ENCODE measurements around the gene THAP11. TPM values are rescaled to one million over a fixed set of nuclear protein-coding genes. Genes with fewer than 3 reads are reported as not detected.
A peak's percentile ranks its signal among the peaks of the same experiment; 100 is the strongest.

The THAP11 gene
- total and polyA plus RNA-seq, 10 donors, result 19.9 to 80.7 (median 31.9) TPM

DNA sequence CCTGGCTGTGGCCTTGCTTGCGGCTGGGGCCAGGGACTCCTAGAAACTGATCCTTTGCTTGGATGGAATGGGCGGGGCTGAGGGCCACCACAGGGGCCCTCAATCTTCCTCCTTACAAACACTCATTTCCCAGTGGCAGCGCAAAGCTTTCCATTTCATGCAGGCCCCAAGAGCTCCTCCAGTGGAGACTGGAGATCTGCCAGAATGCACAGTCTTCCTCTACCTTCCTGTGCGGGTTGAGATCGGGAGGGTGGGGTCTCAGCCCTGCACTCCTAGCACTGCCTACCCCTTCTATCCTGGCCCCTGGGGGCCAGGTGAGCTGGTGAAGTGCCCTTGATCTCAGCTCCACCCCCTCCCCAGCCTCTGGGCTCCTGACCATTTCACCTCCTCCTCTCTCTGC, 44.3 kb downstream of the THAP11 start:
- intact Hi-C loops (cut with DNase I; ENCODE audit: low total_unique reads), result no loop called here
- peaks cover 0 to 65% (median 52%) of the 10 kb centered on the region in 6 donors for H3K36me3 ChIP-seq
- TF ChIP-seq, protein P1, sequence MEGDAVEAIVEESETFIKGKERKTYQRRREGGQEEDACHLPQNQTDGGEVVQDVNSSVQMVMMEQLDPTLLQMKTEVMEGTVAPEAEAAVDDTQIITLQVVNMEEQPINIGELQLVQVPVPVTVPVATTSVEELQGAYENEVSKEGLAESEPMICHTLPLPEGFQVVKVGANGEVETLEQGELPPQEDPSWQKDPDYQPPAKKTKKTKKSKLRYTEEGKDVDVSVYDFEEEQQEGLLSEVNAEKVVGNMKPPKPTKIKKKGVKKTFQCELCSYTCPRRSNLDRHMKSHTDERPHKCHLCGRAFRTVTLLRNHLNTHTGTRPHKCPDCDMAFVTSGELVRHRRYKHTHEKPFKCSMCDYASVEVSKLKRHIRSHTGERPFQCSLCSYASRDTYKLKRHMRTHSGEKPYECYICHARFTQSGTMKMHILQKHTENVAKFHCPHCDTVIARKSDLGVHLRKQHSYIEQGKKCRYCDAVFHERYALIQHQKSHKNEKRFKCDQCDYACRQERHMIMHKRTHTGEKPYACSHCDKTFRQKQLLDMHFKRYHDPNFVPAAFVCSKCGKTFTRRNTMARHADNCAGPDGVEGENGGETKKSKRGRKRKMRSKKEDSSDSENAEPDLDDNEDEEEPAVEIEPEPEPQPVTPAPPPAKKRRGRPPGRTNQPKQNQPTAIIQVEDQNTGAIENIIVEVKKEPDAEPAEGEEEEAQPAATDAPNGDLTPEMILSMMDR (IDR thresholded peaks at IDR 0.05 in 8 of 11, conservative IDR thresholded peaks at IDR 0.05 in 3 of 11), result no peak
- TF ChIP-seq POLR2AphosphoS5 (IDR thresholded peaks at IDR 0.05) (no peak), POLR2A (IDR thresholded peaks at IDR 0.05) (no peak)
- peaks cover 0 to 12% (median 3%) of the 10 kb centered on the region in 6 donors for H3K4me1 ChIP-seq
- H3K27me3 ChIP-seq (replicated peaks in 1 of 7), result no peaks in the 10 kb centered on the region
- no peak overlapping the region for H3K27ac ChIP-seq
- 88 to 97% (median 94%) methylated on average over 5 of the region's 5 CpGs for WGBS, 5 donors
- H3K4me3 ChIP-seq, result no peak overlapping the region
- H3K9me3 ChIP-seq, result no peaks in the 10 kb centered on the region
- DNase-seq, result no peak

DNA sequence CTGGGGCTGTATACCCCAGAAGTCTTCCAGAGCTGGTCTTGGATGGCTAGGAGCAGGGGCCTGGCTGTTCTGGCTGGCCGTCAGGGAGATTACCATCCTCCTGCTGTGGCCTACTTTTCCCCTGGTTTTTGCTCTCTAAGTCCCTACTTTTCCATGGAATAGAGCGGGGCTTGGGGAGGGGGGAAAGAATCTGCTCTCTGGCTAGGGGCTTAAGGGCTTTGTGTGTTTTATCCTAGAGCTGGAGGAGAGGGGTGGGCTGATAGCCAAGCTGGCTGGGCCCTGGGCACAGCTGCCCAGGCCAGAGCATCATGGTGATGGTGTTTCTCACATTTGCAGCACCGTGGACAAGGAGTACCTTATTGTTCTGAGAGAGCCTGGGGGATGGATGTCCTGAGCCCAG, 46.2 kb downstream of the THAP11 start:
- TF ChIP-seq POLR2AphosphoS5 (IDR thresholded peaks at IDR 0.05) (no peak), POLR2A (IDR thresholded peaks at IDR 0.05) (no peak)
- TF ChIP-seq, protein P1 (IDR thresholded peaks at IDR 0.05 in 8 of 11, conservative IDR thresholded peaks at IDR 0.05 in 3 of 11), result no peak
- Histone ChIP-seq H3K4me3 (no peak overlapping the region), H3K36me3 (peaks cover 0 to 45% (median 32%) of the 10 kb centered on the region in 6 donors), H3K27ac (no peak overlapping the region), H3K9me3 (no peaks in the 10 kb centered on the region), H3K27me3 (replicated peaks in 1 of 7) (no peaks in the 10 kb centered on the region), H3K4me1 (peaks cover 3 to 21% (median 12%) of the 10 kb centered on the region in 6 donors)
- WGBS, 5 donors, result 86 to 93% (median 90%) methylated on average over 2 to 3 of the region's 3 CpGs
- intact Hi-C loops (cut with DNase I; ENCODE audit: low total_unique reads), result no loop called here
- DNase-seq, result no peak

DNA sequence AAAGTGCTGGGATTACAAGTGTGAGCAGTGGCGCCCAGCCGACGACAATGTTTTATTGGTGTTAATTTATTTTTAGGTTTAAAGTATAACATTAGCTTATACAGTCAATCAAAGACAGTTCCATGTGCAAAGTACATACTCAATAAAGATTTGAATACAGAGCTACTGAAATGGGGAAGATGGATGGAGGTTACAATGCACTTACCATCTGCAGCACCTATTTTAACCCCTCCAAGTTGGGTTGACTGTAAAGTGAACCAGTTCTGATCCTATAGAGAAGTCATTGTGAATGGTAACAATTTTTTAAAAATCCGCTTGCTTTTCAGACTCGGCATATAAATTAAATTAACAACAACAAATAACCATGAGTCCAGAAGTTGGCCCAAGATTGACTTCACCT, 50.3 kb downstream of the THAP11 start:
- H3K4me1 ChIP-seq, result peaks cover 21 to 52% (median 45%) of the 10 kb centered on the region in 6 donors
- H3K9me3 ChIP-seq, result no peaks in the 10 kb centered on the region
- intact Hi-C loops (cut with DNase I; ENCODE audit: low total_unique reads), result no loop called here
- TF ChIP-seq POLR2A (IDR thresholded peaks at IDR 0.05), result no peak
- TF ChIP-seq POLR2AphosphoS5 (IDR thresholded peaks at IDR 0.05), result no peak
- TF ChIP-seq, protein P1 (IDR thresholded peaks at IDR 0.05 in 8 of 11, conservative IDR thresholded peaks at IDR 0.05 in 3 of 11), result no peak
- no peak for DNase-seq
- H3K27ac ChIP-seq, result peak overlapping the region in 6 of 8 donors; percentile 88 to 97 (median 96)
- H3K36me3 ChIP-seq, result peaks cover 0 to 5% (median 0%) of the 10 kb centered on the region in 6 donors
- no peaks in the 10 kb centered on the region for H3K27me3 ChIP-seq (replicated peaks in 1 of 7)
- WGBS, 5 donors, result 71 to 78% (median 75%) methylated on average over 5 of the region's 5 CpGs
- peak overlapping the region in 7 of 8 donors; percentile 86 to 97 (median 88) for H3K4me3 ChIP-seq

DNA sequence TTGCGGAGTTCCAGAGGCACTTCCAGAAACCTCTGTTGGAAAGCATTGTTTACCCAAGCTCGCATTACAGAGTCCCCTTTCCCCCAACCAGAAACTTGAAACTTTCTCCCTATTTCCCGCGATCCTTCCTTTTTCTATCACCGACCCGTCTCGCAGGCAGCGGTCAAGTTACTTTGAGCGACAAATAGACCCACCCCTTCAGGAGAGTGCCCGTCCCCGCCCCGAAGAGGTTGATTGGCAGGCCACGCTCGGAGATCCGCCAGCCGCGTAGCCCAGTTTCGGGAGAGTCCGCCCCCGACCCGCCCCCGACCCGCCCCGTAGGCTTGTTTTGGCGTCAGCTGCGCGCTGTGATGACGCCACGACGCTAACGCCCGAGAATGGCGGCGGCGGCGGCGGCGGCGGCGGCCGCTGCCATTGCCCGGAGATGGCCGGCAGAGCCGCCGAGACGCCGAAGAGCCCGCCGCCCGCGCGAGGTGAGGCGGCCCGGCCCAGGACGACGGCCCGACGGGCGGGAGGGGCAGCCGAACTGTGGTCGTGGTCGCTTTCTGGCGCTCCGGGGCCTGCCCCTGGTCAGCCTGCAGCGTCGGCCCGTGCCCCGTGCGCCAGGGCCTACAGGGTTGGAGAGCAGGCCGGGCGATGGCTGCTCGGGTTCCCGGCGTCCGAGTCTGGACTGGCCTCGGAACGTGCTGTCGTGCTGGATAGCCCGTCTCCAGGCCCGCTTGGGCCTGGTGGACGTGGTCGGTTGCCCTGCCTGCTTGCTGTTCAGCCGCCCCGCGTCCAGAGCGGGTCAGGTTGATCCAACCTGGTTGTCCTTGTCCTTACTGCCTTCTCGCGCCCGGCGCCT, 51.0 kb downstream of the THAP11 start, which contains the start of gene PSKH1:
PSKH1 (plus strand) TSS at position 356 of the 844 bp plus-strand sequence. CDS start 15,496 bp downstream, outside the sequence.
- TF ChIP-seq, protein P1 (IDR thresholded peaks at IDR 0.05 in 8 of 11, conservative IDR thresholded peaks at IDR 0.05 in 3 of 11), result peak in 2 of 11 experiments; percentile 9 to 39
- TF ChIP-seq POLR2AphosphoS5 (IDR thresholded peaks at IDR 0.05) (peak; percentile 82 to 90 (median 87)), POLR2A (IDR thresholded peaks at IDR 0.05) (peak in 2 of 3 donors; percentile 27 to 74)
- 1% methylated on average over 47 to 90 of the region's 90 CpGs for WGBS, 5 donors

More for the DNA sequence above, 51.0 kb downstream of the THAP11 start, which contains the start of gene PSKH1:
- Histone ChIP-seq H3K9me3 (no peaks in the 10 kb centered on the region), H3K27me3 (replicated peaks in 1 of 7) (no peaks in the 10 kb centered on the region), H3K27ac (peak within 1 kb of the TSS; percentile 88 to 97 (median 94)), H3K4me1 (peaks cover 21 to 59% (median 45%) of the 10 kb centered on the region in 6 donors), H3K4me3 (peak within 1 kb of the TSS; percentile 86 to 97 (median 92)), H3K36me3 (no peaks in the 10 kb centered on the region)
- intact Hi-C loops (cut with DNase I; ENCODE audit: low total_unique reads), result no loop called here
- peak; percentile 99 for DNase-seq

Measured in spleen (tissue), 11 donors.